Activated T-helper 17 cell treated with anti-CD3 and anti-CD28 coated beads, Interleukin-2, amount 50 U/mL, for 72 hours (primary cell): ENCODE measurements around the gene DLGAP1. TPM values are rescaled to one million over a fixed set of nuclear protein-coding genes. Genes with fewer than 3 reads are reported as not detected.

ENCODE experiments used
- ATAC-seq: fragments of 150-1000 bp; cut with Tn5 transposase; replicated peaks from 2 replicates; pipeline ENCODE4 v1.10.0; 2021; ENCODE audit warnings: mild to moderate bottlenecking, moderate library complexity
- H3K27ac Mint-ChIP-seq: one replicate; pipeline ENCODE4 v1.8.0; 2022; ENCODE audit warnings: mixed read lengths
- H3K27me3 Mint-ChIP-seq: one replicate; pipeline ENCODE4 v1.8.0; 2022; ENCODE audit warnings: mixed read lengths
- H3K36me3 Mint-ChIP-seq: one replicate; pipeline ENCODE4 v1.8.0; 2022; ENCODE audit warnings: low read depth, mild to moderate bottlenecking, mixed read lengths
- H3K4me1 Mint-ChIP-seq: one replicate; pipeline ENCODE4 v1.8.0; 2022; ENCODE audit warnings: mixed read lengths
- H3K4me3 Mint-ChIP-seq: one replicate; pipeline ENCODE4 v1.8.0; 2022; ENCODE audit warnings: mild to moderate bottlenecking, mixed read lengths
- H3K9me3 Mint-ChIP-seq: one replicate; pipeline ENCODE4 v1.8.0; 2022; ENCODE audit warnings: mixed read lengths
- total RNA-seq, 2 donors: library from RNA; stranded (reverse); gene quantifications; one replicate each; pipeline ENCODE4 v1.2.3, GENCODE V29; 2022

The DLGAP1 gene
- total RNA-seq, 2 donors from 2014 or later = 1.1 to 1.2 TPM

DNA sequence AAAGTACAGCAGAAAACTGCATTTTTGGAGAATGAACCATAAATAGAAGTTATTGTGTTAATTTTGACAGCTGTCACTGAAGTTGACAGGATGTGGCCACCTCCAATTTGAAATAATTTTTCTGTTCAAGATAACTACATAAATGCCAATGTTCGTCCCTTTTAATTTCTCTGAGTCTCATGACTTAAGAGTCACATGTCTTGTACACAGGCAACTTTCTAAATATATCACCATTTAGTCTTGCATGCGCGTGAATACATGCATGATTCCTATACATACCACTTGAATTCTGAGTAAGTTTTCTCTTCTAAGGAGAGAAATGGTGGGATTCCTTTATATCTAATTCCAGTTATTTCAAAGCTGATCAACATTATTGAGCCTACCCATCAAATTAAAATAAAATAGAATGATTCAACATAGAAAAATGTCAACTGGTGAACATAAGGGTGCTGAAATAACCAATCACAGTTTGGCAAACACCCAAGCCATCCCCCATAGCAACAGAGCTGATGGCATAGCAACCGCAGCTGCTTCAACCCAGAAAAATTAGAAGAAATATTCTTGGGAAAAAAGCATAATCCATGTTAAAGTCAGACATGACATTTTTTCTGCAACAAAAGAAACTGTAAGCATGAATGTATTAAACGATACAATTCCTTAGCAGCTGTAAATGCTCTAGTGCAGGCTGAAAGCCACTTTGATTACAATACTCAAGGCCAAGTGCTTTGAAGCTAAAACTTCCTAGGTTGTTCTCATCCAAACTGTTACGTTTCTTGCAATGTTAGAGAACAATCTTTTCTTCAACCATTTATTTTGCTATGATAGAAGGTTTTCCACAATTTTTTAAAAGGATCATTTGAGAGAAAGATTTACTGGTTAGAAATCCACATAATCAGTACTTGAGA, 282.7 kb downstream of the DLGAP1 start:
- Mint-ChIP-seq H3K9me3 (no peaks in the 10 kb centered on the region), H3K27ac (no peak overlapping the region), H3K4me1 (no peaks in the 10 kb centered on the region), H3K27me3 (no peaks in the 10 kb centered on the region), H3K4me3 (no peak overlapping the region), H3K36me3 (no peaks in the 10 kb centered on the region)
- no peak for ATAC-seq

DNA sequence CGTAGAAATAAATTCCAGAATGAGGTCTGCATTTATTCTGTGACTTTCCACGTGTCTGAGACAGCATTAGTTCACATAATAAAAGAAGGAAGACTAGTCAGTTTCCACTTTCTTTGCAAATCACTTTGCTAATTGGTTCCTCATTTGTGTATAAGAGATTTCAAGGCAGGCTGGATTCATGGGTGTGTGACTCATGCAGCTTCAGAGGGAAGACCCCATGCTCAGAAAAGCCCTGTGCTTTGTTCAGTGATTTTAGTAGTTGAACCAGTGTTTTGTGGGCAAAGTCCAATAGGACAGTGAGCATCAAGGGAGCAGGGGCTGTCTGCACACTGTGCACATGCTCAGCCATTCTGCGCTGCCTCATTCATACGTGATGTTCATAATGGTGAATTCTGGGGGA, 297.8 kb downstream of the DLGAP1 start:
- no peak overlapping the region for H3K27ac Mint-ChIP-seq
- ATAC-seq = no peak
- no peaks in the 10 kb centered on the region for H3K27me3 Mint-ChIP-seq
- H3K4me1 Mint-ChIP-seq = no peaks in the 10 kb centered on the region
- no peak overlapping the region for H3K4me3 Mint-ChIP-seq
- H3K9me3 Mint-ChIP-seq = no peaks in the 10 kb centered on the region
- no peaks in the 10 kb centered on the region for H3K36me3 Mint-ChIP-seq

DNA sequence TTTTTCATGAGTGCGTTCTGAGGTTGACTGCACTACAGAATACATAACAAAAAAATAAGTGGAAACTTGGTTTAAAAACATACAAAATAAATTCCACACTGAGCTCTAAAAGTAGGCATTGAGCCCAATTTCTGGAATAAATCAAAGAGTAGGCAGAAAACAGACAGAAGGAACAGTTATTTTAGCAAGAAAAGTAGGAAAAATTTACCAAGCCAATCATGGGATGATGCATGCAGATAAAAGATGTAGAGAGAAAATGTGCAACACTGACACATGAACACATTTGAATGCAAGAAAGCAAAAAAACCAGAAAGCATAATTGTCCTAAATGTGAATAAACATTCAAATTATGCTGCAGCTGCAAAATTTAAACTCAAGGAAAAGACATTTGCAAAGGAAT, 308.3 kb downstream of the DLGAP1 start:
- H3K4me1 Mint-ChIP-seq = no peaks in the 10 kb centered on the region
- no peaks in the 10 kb centered on the region for H3K36me3 Mint-ChIP-seq
- H3K9me3 Mint-ChIP-seq = no peaks in the 10 kb centered on the region
- H3K27me3 Mint-ChIP-seq = peaks cover 10% of the 10 kb centered on the region
- ATAC-seq = no peak
- H3K4me3 Mint-ChIP-seq = no peak overlapping the region
- no peak overlapping the region for H3K27ac Mint-ChIP-seq

DNA sequence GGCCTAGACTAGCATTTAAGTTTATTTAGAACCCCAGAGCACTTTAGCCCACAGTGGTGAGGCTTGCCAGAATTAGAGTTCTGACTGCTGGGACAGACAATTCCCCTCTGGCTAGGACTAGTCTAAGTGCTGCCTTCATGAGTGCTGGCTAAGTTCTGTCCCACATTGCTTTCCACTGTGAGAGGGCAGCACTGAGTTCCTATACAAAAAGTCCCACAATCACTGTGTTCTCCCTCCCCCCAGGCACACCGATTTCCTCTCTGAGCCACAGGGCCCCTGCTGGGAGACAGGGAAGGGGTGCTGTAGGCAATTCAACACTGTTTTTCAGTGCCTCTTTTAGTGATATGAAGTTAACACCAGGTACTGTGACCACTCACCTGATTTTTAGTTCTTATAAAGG, 310.9 kb downstream of the DLGAP1 start:
- H3K36me3 Mint-ChIP-seq = no peaks in the 10 kb centered on the region
- H3K27me3 Mint-ChIP-seq = peaks cover 10% of the 10 kb centered on the region
- no peak overlapping the region for H3K27ac Mint-ChIP-seq
- no peak for ATAC-seq
- no peak overlapping the region for H3K4me3 Mint-ChIP-seq
- no peaks in the 10 kb centered on the region for H3K9me3 Mint-ChIP-seq
- H3K4me1 Mint-ChIP-seq = no peaks in the 10 kb centered on the region

DNA sequence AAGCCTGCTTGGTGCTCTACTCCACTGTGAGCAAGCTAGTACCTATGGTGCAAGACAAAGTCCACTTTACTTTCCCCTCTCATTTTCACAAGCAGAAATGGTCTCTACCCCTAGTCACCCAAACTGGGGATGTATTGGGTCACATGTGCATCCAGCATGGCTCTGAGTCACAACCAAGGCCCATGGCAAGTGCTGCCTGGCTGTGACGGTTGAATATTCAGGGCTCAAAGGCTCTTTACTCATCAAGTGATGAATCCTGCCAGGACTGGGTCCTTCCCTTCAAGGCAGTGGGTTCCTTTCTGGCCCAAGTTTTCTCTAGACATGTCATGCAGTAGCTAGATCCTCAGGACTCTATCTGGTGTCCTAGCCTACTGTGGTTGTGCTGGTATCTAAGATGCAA, 311.5 kb downstream of the DLGAP1 start:
- H3K36me3 Mint-ChIP-seq = no peaks in the 10 kb centered on the region
- ATAC-seq = no peak
- H3K4me3 Mint-ChIP-seq = no peak overlapping the region
- no peaks in the 10 kb centered on the region for H3K4me1 Mint-ChIP-seq
- H3K27me3 Mint-ChIP-seq = peaks cover 10% of the 10 kb centered on the region
- no peaks in the 10 kb centered on the region for H3K9me3 Mint-ChIP-seq
- H3K27ac Mint-ChIP-seq = no peak overlapping the region

DNA sequence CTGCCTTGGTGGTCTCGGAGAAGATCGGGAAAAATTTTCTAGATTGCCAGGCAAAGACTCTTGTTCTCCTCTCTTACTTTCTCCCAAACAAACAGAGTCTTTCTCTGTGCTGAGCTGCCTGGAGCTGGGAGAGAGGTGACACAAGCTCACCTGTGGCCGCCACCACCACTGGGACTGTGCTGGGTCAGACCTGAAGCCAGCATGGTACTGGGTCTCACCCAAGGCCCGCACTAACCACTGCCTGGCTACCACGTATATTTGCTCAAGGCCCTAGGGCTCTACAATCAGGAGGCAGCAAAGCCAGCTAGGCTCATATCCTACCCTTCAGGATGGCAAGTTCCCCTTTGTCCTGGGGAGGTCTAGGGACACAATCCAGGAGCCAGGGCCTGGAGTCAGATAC, 312.2 kb downstream of the DLGAP1 start:
- Mint-ChIP-seq H3K27me3 (peaks cover 10% of the 10 kb centered on the region), H3K36me3 (no peaks in the 10 kb centered on the region), H3K4me1 (no peaks in the 10 kb centered on the region), H3K27ac (no peak overlapping the region), H3K9me3 (no peaks in the 10 kb centered on the region), H3K4me3 (no peak overlapping the region)
- no peak for ATAC-seq

DNA sequence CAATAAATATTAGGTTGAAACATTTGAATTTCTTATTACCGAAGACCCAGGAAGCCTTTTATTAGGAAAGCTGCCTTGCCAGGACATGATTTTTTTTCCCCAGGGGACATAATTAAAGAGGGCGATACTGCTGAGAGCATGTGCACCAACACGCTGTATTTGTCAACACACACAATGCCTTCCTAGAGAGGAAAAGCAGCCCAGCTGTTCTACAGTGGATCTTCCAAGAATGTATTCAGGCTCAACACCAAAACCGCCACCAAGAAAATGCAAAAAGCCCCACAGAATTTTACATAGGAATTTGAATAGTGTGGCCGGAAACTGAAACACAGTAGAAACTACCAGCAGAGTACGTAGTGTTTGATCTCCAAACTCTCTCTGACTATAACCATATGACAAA, 320.4 kb downstream of the DLGAP1 start:
- Mint-ChIP-seq H3K4me3 (no peak overlapping the region), H3K27me3 (no peaks in the 10 kb centered on the region), H3K4me1 (no peaks in the 10 kb centered on the region), H3K36me3 (no peaks in the 10 kb centered on the region), H3K9me3 (no peaks in the 10 kb centered on the region), H3K27ac (no peak overlapping the region)
- ATAC-seq = no peak

DNA sequence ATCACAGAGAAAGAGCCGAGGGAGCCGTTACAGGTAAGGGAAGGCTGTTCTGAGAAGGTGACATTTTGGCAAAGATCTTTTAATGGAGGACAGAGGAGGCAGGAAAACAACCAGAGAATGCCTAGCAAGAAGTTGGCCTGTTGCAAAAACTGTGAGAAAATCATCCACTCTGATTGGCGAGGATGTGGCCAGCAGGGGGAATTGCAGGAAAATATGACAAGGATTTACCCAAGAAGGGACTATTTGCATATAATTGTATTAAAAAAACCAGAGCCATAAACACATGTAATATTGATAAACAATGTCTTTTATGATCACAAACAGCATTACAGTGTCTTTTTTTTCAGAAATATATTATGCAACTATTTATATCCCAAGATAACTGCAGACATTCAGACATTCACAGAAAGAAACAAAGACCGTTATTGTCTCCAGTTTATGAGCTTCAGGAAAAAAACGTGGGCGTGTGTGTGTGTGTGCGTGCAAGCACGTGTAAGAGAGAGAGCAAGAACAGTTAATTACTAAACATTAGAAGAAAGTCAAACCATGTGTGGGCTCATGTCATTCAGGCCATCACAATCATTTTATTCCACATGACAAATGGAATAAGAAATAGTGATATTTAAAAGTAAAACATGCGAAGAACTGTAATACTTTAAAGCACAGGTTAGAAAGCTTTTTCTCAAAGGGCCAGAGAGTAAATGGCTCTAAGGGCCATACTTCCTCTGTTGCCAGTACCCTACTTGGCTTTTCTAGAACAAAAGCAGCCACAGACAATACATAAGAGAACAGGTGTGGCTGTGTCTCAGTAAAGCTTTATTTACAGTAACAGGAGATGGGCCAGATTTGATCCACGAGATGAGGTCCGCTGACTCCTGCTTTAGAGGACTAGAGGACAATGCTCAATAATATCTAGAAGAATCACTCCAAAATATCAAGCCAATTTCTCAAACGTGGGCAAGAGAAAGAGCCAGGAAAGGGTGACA, 324.1 kb downstream of the DLGAP1 start:
- H3K4me1 Mint-ChIP-seq = no peaks in the 10 kb centered on the region
- no peak for ATAC-seq
- H3K9me3 Mint-ChIP-seq = no peaks in the 10 kb centered on the region
- H3K27ac Mint-ChIP-seq = no peak overlapping the region
- no peaks in the 10 kb centered on the region for H3K27me3 Mint-ChIP-seq
- H3K36me3 Mint-ChIP-seq = no peaks in the 10 kb centered on the region
- no peak overlapping the region for H3K4me3 Mint-ChIP-seq

DNA sequence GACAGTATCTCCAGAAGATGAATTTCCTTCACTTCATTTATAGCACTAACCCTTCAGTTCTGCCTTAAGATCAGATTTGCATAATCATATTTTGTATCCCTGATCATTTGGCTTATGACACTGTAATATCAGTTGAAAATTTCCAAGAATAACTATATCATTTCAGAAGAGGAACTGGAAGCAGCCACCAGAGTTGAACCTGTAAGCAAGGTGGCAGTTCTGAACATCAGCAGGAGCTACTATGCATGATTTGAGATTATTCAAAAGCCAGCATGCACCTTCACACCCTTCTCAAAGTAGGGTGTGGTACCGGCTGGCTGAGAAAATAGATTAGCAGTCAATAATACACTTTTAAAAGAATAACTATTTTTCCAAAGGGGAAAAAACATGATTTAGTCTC, 328.2 kb downstream of the DLGAP1 start:
- no peak for ATAC-seq
- no peak overlapping the region for H3K27ac Mint-ChIP-seq

DNA sequence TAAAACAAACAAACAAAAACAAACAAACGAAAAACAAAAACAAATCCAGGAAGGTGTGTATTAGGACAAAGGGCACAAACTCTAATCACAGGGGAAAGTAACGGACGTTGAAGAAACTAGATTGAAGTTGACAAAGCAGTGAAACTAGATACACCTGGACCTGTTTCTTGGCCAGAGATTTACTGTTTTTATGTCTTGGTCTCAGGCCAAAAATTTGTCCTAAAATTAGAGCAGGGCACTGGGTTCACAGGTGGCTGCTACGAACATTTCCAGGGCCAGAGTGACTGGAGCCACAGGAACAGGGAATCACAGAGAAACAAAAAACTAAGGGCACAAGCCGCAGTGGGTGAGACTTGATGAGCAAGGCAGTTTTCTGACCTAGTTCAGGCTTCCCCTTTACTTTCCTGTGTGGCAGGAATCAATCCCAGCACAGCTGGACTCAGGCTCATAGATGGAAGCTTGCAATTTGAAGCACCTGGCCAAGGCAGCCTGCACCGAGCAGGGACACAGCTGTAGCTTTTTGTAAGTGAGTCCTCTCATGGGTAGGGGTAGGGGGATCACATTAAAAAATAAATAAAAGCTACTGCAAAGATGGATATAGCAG, 329.4 kb downstream of the DLGAP1 start:
- no peak overlapping the region for H3K4me3 Mint-ChIP-seq
- no peak for ATAC-seq
- H3K36me3 Mint-ChIP-seq = no peaks in the 10 kb centered on the region
- no peaks in the 10 kb centered on the region for H3K9me3 Mint-ChIP-seq
- H3K4me1 Mint-ChIP-seq = no peaks in the 10 kb centered on the region
- peaks cover 4% of the 10 kb centered on the region for H3K27me3 Mint-ChIP-seq
- H3K27ac Mint-ChIP-seq = no peak overlapping the region

More for the DNA sequence above, 328.2 kb downstream of the DLGAP1 start:
- no peaks in the 10 kb centered on the region for H3K9me3 Mint-ChIP-seq
- H3K4me1 Mint-ChIP-seq = no peaks in the 10 kb centered on the region
- no peaks in the 10 kb centered on the region for H3K27me3 Mint-ChIP-seq
- H3K36me3 Mint-ChIP-seq = no peaks in the 10 kb centered on the region
- no peak overlapping the region for H3K4me3 Mint-ChIP-seq

DNA sequence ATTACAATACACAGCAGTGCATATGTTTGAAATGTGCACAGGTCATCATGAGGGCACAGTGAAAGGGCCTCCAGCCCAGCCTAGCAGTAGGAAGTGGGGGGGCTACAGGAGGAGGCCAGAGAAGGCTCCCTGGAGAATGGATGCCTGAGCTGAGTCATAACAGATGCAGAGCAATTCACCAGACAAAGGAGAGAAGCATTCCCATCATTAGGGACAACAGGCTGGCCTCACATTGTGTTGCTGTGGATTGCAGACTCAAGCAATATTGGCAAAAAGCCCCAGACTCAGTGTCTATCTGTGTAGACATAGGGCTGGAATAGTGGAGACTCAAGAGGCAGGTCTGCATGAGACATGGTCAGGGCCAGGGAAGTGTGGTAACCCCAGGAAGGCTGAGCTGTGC, 329.9 kb downstream of the DLGAP1 start:
- no peaks in the 10 kb centered on the region for H3K9me3 Mint-ChIP-seq
- no peak overlapping the region for H3K4me3 Mint-ChIP-seq

DNA sequence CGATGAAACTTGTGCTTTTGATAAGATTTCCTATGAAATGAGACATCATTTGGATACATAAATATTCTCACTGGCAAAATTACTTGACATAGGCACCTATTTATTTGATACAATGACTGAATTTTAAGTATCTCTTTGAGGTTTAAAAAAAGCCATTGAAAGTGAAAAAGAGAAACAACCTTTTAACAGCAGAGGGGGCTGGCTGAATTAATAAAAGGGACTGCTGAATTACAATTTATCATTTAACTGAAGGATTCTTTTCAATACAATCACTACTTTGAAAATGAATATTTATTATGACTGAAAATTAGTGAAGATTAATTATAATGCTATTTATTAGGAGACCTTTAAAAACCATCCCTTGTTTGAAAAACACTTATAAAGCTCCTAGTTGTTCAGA, 335.3 kb downstream of the DLGAP1 start:
- Mint-ChIP-seq H3K27me3 (peaks cover 5% of the 10 kb centered on the region), H3K9me3 (no peaks in the 10 kb centered on the region), H3K36me3 (no peaks in the 10 kb centered on the region), H3K27ac (no peak overlapping the region), H3K4me1 (no peaks in the 10 kb centered on the region), H3K4me3 (no peak overlapping the region)
- no peak for ATAC-seq

More for the DNA sequence above, 329.9 kb downstream of the DLGAP1 start:
- H3K27me3 Mint-ChIP-seq = peaks cover 5% of the 10 kb centered on the region
- no peak for ATAC-seq
- H3K4me1 Mint-ChIP-seq = no peaks in the 10 kb centered on the region
- H3K27ac Mint-ChIP-seq = no peak overlapping the region
- no peaks in the 10 kb centered on the region for H3K36me3 Mint-ChIP-seq

DNA sequence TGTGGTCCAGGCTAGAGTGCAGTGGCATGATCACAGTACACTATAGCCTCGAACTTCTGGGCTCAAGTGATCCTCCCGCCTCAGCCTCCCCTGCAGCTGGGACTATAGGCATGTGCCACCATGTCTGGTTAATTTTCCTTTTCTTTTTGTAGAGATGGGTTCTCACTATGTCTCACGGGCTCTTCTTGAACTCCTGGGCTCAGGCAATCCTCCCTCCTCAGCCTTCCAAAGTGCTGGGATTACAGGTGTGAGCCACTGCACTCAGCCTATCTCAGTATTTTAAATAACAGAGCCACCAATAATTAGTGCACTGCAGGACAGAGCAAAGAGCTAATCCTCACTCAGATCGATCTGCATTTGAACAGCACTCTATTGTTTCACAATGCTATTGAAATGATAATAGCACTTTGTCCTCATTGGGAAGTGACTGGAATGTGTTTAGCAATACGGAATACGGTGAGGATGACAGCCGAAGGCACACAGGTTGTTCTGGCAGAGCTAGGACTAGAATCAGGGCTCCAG, 335.9 kb downstream of the DLGAP1 start:
- Mint-ChIP-seq H3K9me3 (no peaks in the 10 kb centered on the region), H3K27ac (no peak overlapping the region), H3K36me3 (no peaks in the 10 kb centered on the region), H3K4me1 (no peaks in the 10 kb centered on the region), H3K4me3 (no peak overlapping the region), H3K27me3 (peaks cover 5% of the 10 kb centered on the region)
- ATAC-seq = no peak

DNA sequence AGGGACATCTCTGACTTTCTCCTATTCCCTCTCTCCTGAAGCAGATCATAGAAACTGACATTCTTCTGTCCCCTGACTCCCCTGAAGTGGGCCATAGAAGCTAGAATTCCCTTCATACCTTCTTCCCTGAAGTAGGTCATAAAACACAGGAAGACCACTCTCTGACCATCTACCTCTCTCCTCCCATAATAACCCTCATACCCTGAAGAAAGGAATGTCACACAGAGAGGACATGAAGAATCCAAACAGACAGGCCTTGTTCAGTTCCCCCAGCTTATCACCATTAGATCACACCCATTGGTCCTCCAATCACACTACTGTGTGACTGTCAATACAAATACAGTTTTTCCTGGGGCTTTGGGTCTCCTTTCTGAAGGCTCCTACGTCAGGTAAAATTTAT, 347.1 kb downstream of the DLGAP1 start:
- ATAC-seq = no peak
- H3K27me3 Mint-ChIP-seq = peaks cover 3% of the 10 kb centered on the region
- no peaks in the 10 kb centered on the region for H3K36me3 Mint-ChIP-seq
- H3K4me1 Mint-ChIP-seq = no peaks in the 10 kb centered on the region
- H3K27ac Mint-ChIP-seq = no peak overlapping the region
- H3K4me3 Mint-ChIP-seq = no peak overlapping the region
- H3K9me3 Mint-ChIP-seq = no peaks in the 10 kb centered on the region
